ENCODE measurements around the gene KHDC4. TPM values are rescaled to one million over a fixed set of nuclear protein-coding genes. Genes with fewer than 3 reads are reported as not detected.

The KHDC4 gene
- total RNA-seq, 2 donors from 2014 or later = 32.7 to 40.5 TPM

DNA sequence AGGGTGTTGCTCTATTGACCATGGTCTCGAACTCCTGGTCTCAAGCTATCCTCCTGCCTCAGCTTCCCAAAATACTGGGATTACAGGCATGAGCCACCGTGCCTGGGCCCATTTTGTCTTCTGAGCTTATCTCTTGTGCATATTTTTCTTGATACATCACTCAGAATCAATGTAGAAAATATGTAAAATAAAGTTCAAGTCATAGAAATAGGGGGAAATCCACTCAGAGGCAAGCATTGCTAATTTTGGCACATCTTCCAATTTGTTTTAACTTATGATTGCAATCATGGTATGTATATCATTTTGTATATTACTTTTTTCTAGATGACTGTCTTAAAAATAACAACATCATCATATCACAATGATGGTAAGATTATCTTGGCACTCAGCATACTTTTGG, 44.6 kb downstream of the KHDC4 start:
- ATAC-seq (no peak), DNase-seq (no peak)
- no peak for TF ChIP-seq POLR2A (IDR thresholded peaks at IDR 0.05)
- TF ChIP-seq, protein P1, sequence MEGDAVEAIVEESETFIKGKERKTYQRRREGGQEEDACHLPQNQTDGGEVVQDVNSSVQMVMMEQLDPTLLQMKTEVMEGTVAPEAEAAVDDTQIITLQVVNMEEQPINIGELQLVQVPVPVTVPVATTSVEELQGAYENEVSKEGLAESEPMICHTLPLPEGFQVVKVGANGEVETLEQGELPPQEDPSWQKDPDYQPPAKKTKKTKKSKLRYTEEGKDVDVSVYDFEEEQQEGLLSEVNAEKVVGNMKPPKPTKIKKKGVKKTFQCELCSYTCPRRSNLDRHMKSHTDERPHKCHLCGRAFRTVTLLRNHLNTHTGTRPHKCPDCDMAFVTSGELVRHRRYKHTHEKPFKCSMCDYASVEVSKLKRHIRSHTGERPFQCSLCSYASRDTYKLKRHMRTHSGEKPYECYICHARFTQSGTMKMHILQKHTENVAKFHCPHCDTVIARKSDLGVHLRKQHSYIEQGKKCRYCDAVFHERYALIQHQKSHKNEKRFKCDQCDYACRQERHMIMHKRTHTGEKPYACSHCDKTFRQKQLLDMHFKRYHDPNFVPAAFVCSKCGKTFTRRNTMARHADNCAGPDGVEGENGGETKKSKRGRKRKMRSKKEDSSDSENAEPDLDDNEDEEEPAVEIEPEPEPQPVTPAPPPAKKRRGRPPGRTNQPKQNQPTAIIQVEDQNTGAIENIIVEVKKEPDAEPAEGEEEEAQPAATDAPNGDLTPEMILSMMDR (IDR thresholded peaks at IDR 0.05) = no peak
- Histone ChIP-seq H3K4me1 (peaks cover 18% of the 10 kb centered on the region), H3K27me3 (no peaks in the 10 kb centered on the region), H3K36me3 (replicated peaks in 1 of 2; ENCODE audit: insufficient read depth in 1 of 2, low read depth in 2 of 2) (no peaks in the 10 kb centered on the region), H3K4me3 (no peak overlapping the region), H3K9me3 (no peaks in the 10 kb centered on the region), H3K27ac (peak overlapping the region in 1 of 4 donors; percentile 29)
- 51 to 58% methylated on average over 2 of the region's 2 CpGs for WGBS, 2 donors
- intact Hi-C loops (cut with DNase I) = no loop called here

DNA sequence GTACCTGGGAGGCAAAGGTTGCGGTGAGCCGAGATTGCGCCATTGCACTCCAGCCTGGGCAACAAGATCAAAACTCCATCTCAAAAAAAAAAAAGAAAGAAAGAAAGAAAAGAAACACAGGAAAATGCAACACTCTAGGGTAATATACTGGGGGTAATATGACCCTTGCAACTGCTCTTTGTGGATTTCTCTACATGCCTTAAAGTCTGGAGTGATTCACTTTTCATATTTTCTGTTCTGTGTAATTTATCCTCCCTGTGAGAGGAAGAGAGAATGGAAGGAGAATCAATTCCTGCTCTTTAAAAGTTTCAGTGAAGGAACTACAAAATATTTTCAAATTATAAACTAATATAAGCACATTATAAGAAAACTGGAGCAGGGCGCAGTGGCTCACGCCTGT, 45.7 kb downstream of the KHDC4 start:
- H3K4me3 ChIP-seq = no peak overlapping the region
- H3K4me1 ChIP-seq = peaks cover 11% of the 10 kb centered on the region
- intact Hi-C loops (cut with DNase I) = no loop called here
- no peaks in the 10 kb centered on the region for H3K27me3 ChIP-seq
- TF ChIP-seq, protein P1 (IDR thresholded peaks at IDR 0.05) = no peak
- no peak for TF ChIP-seq POLR2A (IDR thresholded peaks at IDR 0.05)
- no peak for ATAC-seq
- H3K27ac ChIP-seq = no peak overlapping the region
- WGBS, 2 donors = 89 to 92% methylated on average over 5 of the region's 5 CpGs
- H3K36me3 ChIP-seq (replicated peaks in 1 of 2; ENCODE audit: insufficient read depth in 1 of 2, low read depth in 2 of 2) = no peaks in the 10 kb centered on the region
- H3K9me3 ChIP-seq = no peaks in the 10 kb centered on the region
- DNase-seq = no peak

DNA sequence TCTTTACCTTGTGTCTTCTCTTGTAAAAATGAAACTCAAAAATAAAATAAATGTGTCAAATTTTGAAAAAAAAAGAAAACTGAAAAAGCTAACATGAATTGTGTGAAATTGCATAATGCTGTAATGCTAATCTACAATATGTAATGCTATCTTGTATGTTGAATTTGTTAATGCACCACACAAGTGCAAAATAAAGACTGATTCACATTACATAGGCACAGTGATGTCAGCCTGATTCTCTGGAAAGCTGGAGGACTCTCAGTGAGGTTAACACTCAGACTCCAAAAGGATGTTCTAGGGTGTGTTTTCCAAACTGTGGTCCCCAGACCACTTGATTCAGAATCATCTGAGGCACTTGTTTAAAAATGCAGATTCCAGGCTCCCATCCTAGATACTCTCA, 49.2 kb downstream of the KHDC4 start:
- DNase-seq (no peak), ATAC-seq (no peak)
- intact Hi-C loops (cut with DNase I) = no loop called here
- H3K27me3 ChIP-seq = no peaks in the 10 kb centered on the region
- no peak overlapping the region for H3K27ac ChIP-seq
- H3K36me3 ChIP-seq (replicated peaks in 1 of 2; ENCODE audit: insufficient read depth in 1 of 2, low read depth in 2 of 2) = no peaks in the 10 kb centered on the region
- no peaks in the 10 kb centered on the region for H3K9me3 ChIP-seq
- no peaks in the 10 kb centered on the region for H3K4me1 ChIP-seq
- no peak for TF ChIP-seq POLR2A (IDR thresholded peaks at IDR 0.05)
- TF ChIP-seq, protein P1 (IDR thresholded peaks at IDR 0.05) = no peak
- H3K4me3 ChIP-seq = no peak overlapping the region

DNA sequence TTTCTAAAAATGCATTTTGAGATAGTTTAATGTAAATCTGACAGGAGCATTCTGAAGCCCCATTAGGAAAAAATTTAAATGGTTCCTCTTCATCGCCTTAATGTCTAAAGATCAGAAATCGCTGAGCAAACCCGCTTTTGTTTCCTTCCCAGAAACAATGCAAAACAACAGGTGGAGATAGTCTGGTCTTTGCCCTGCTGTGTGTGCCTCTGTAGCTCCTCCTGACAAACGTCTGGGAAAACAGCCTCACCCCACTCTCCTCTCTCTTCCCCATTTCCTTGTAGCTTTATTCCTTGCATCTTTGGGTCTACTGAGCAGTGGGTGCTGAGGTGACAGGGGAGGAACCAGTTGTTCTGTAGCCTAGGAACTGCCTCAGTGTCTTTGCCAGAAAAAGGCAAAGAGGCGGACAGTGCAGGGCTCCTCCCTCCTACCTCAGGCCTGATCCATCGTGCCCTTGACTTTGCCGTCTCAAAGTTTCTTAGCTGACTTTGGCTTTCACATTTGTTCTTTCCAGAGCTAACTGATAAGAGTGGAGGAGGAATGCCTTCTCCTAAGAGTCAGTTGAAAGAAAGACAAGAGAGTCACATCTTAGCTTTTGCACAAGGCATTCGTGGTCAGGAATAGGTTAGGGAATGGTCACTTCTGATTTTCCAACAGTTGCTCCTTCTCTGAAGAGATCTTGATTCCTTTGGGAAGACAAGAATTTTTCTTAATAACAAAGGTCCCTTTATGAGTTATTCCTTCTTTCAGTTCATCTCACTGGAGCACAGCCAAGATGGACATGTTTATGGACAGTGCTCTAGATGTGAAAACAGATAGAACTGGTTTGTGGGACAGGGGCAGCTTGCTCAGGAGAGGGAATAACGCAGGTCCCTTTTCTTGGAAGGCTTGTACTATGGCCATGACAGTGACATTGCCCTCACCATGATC, 49.9 kb downstream of the KHDC4 start:
- no peak for DNase-seq
- WGBS, 2 donors = 56 to 62% methylated on average over 9 of the region's 9 CpGs
- Histone ChIP-seq H3K27ac (no peak overlapping the region), H3K4me3 (no peak overlapping the region), H3K4me1 (no peaks in the 10 kb centered on the region), H3K9me3 (no peaks in the 10 kb centered on the region), H3K27me3 (no peaks in the 10 kb centered on the region), H3K36me3 (replicated peaks in 1 of 2; ENCODE audit: insufficient read depth in 1 of 2, low read depth in 2 of 2) (no peaks in the 10 kb centered on the region)
- intact Hi-C loops (cut with DNase I) = no loop called here
- no peak for ATAC-seq
- no peak for TF ChIP-seq POLR2A (IDR thresholded peaks at IDR 0.05)
- TF ChIP-seq, protein P1 (IDR thresholded peaks at IDR 0.05) = no peak

DNA sequence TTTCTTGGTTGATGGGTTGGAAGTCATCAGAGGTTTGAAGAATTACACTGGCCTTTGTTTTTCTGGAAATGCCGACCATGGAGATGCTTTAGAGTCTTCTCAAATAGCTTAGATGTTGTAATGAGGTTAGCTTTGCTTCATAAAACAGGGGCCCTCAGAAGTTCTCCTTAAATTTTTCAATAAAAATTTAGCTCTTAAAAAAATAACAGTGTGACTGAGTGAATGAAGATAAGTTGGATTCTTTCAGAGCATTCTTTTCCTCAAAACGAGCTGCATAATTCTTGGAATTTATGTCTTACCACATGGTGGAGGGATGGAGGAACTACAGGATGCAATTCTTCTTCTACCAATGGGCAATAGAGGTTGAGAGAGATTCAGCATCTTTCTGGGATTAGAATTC, 51.4 kb downstream of the KHDC4 start:
- Histone ChIP-seq H3K27ac (no peak overlapping the region), H3K4me3 (no peak overlapping the region), H3K4me1 (no peaks in the 10 kb centered on the region), H3K9me3 (no peaks in the 10 kb centered on the region), H3K36me3 (replicated peaks in 1 of 2; ENCODE audit: insufficient read depth in 1 of 2, low read depth in 2 of 2) (no peaks in the 10 kb centered on the region), H3K27me3 (no peaks in the 10 kb centered on the region)
- ATAC-seq = no peak
- TF ChIP-seq POLR2A (IDR thresholded peaks at IDR 0.05) = no peak
- TF ChIP-seq, protein P1 (IDR thresholded peaks at IDR 0.05) = no peak
- DNase-seq = no peak
- intact Hi-C loops (cut with DNase I) = no loop called here
- 37 to 63% methylated on average over 2 of the region's 2 CpGs for WGBS, 2 donors

Data from body of pancreas (tissue), 4 donors.